HEK293T (cell line): ENCODE data around the gene CYB5D1.
A peak's percentile ranks its signal among the peaks of the same experiment; 100 is the strongest.

Experiments used
- CTCF ChIA-PET: fragments of 350-600 bp; formaldehyde crosslinking; extraction: SDS; loops from one replicate; lab custom pipeline; 2021; ENCODE audit warnings: antibody characterized with exemption, inconsistent platforms; lab: Yijun Ruan, JAX
- POLR2A ChIA-PET: fragments of 350-600 bp; formaldehyde crosslinking; extraction: SDS; loops from one replicate; lab custom pipeline; 2020; ENCODE audit warnings: antibody characterized with exemption, inconsistent platforms; lab: Yijun Ruan, JAX
- DNase-seq: peaks from one replicate; pipeline ENCODE4 v3.0.0; 2012; ENCODE audit warnings: mixed read lengths; ENCODE audit errors: extremely low spot score
- ARNT ChIP-seq: fragments of 450-650 bp; IDR thresholded peaks from 2 replicates; pipeline ENCODE4 v1.6.1; 2017; ENCODE audit warnings: mild to moderate bottlenecking
- BHLHE40 ChIP-seq: fragments of 450-650 bp; IDR thresholded peaks from 2 replicates; pipeline ENCODE4 v1.6.1; 2016; ENCODE audit warnings: mild to moderate bottlenecking, moderate library complexity, borderline replicate concordance
- CTBP1 ChIP-seq: fragments of 450-650 bp; IDR thresholded peaks from 2 replicates; pipeline ENCODE4 v1.6.1; 2016; ENCODE audit warnings: borderline replicate concordance
- ELF4 ChIP-seq: fragments of 450-650 bp; IDR thresholded peaks from 2 replicates; pipeline ENCODE4 v1.6.1; 2017; ENCODE audit warnings: antibody characterized with exemption
- FOXA1 ChIP-seq: fragments of 450-650 bp; IDR thresholded peaks from 2 replicates; pipeline ENCODE4 v1.6.1; 2016; ENCODE audit warnings: mild to moderate bottlenecking
- FOXK2 ChIP-seq: fragments of 450-650 bp; IDR thresholded peaks from 2 replicates; pipeline ENCODE4 v1.6.1; 2016; ENCODE audit warnings: mild to moderate bottlenecking
- FOXM1 ChIP-seq: fragments of 450-650 bp; IDR thresholded peaks from 2 replicates; pipeline ENCODE4 v1.6.1; 2017; ENCODE audit warnings: mild to moderate bottlenecking, borderline replicate concordance
- HDGF ChIP-seq: fragments of 450-650 bp; IDR thresholded peaks from 2 replicates; pipeline ENCODE4 v1.6.1; 2017; ENCODE audit warnings: antibody characterized with exemption, borderline replicate concordance
- L3MBTL2 ChIP-seq: fragments of 450-650 bp; conservative IDR thresholded peaks from 2 replicates; pipeline ENCODE4 v1.6.1; 2016; ENCODE audit warnings: mild to moderate bottlenecking
- LEF1 ChIP-seq: fragments of 450-650 bp; IDR thresholded peaks from 2 replicates; pipeline ENCODE4 v1.6.1; 2017; ENCODE audit warnings: mild to moderate bottlenecking, borderline replicate concordance
- NFRKB ChIP-seq: fragments of 450-650 bp; IDR thresholded peaks from 2 replicates; pipeline ENCODE4 v1.6.1; 2016; ENCODE audit warnings: mild to moderate bottlenecking, moderate library complexity
- PKNOX1 ChIP-seq: fragments of 450-650 bp; IDR thresholded peaks from 2 replicates; pipeline ENCODE4 v1.6.1; 2016
- SP1 ChIP-seq: fragments of 450-650 bp; IDR thresholded peaks from 2 replicates; pipeline ENCODE4 v1.6.1; 2017
- SUZ12 ChIP-seq: fragments of 450-650 bp; IDR thresholded peaks from 2 replicates; pipeline ENCODE4 v1.6.1; 2016; ENCODE audit warnings: mild to moderate bottlenecking
- TARDBP ChIP-seq: fragments of 450-650 bp; IDR thresholded peaks from 2 replicates; pipeline ENCODE4 v1.6.1; 2016
- ZNF384 ChIP-seq: fragments of 450-650 bp; IDR thresholded peaks from 2 replicates; pipeline ENCODE4 v1.6.1; 2016

CYB5D1 gene

GRCh38 chr17:7887038-7887481, 29.3 kb downstream of the CYB5D1 start:
- POLR2A ChIA-PET = no interaction called here
- CTCF ChIA-PET = no interaction called here
- DNase-seq = no peak
- TF ChIP-seq SUZ12 (no peak), FOXA1 (no peak), HDGF (no peak), NFRKB (no peak), ZNF384 (no peak), ARNT (no peak), SP1 (no peak), ELF4 (no peak), LEF1 (no peak), L3MBTL2 (no peak), TARDBP (no peak), BHLHE40 (no peak), PKNOX1 (no peak)

- TF ChIP-seq L3MBTL2 (0 out of 2 replicates have a peak, but pooled peaks have one; percentile 12), CTBP1 (no peak), PKNOX1 (peak; percentile 72), HDGF (0 out of 2 replicates have a peak, but pooled peaks have one; percentile 64)
- ChIA-PET CTCF (no interaction called here), POLR2A (no interaction called here)
- peak; percentile 93 for DNase-seq
These were observed 29.8 kb downstream of the CYB5D1 start for GRCh38 chr17:7887482-7888183.

DNA sequence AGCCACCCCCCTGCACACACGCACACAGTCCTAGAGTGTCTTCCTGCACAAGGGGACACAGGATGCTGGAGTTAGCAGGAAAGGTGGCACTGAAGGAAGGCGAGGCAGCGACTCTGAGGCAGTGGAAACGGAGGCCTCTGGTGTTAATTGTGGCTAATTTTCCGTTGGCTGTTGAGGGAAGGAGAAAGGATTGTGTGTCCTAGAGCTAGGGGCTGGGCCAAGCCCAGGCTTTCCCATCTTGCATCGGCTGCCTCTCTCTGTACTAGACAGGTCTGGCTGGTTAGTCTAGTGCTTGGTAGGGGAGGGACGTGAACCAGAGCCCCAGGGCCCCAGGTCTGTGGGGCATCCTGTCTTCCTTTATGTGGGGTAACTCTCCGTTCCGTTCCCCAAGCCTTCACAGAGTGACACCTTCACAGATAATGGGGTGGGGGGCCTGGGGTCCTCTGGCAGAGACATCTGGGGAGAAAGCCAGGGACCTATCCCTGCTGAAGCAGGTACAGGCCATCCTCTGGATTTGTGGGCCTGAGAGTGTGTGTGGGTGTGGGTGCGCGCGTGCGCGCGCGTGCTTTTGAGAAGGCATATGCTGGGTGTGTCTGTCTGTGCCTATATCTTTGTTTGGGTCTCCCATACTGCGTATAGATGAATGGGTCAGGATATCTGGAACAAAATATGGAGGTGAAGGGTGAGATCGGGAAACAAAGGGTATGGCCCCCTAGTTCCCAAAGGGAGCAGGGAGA, 30.5 kb downstream of the CYB5D1 start, which contains the start of gene CHD3:
Gene CHD3, plus strand, starts transcription at position 606 of the 737 bp plus-strand sequence. CDS start 212 bp downstream, outside the sequence.
- POLR2A ChIA-PET = interaction anchor here (0.8 kb wide), 1 partner anchor 31 kb away, joined by 3 read pairs; the partner anchor contains the start of gene NAA38
- no peak for DNase-seq
- CTCF ChIA-PET = no interaction called here
- no peak for TF ChIP-seq FOXK2
- TF ChIP-seq NFRKB = no peak
- TF ChIP-seq L3MBTL2 = no peak
- TF ChIP-seq ELF4 = no peak
- no peak for TF ChIP-seq FOXM1
- TF ChIP-seq SP1 = no peak
- TF ChIP-seq CTBP1 = no peak
- no peak for TF ChIP-seq HDGF

- TF ChIP-seq CTBP1 (no peak), PKNOX1 (no peak), LEF1 (no peak), L3MBTL2 (no peak)
- DNase-seq = peak; percentile 26
- ChIA-PET CTCF (no interaction called here), POLR2A (no interaction called here)
These were observed 31.6 kb downstream of the CYB5D1 start for GRCh38 chr17:7889166-7889955.

DNA sequence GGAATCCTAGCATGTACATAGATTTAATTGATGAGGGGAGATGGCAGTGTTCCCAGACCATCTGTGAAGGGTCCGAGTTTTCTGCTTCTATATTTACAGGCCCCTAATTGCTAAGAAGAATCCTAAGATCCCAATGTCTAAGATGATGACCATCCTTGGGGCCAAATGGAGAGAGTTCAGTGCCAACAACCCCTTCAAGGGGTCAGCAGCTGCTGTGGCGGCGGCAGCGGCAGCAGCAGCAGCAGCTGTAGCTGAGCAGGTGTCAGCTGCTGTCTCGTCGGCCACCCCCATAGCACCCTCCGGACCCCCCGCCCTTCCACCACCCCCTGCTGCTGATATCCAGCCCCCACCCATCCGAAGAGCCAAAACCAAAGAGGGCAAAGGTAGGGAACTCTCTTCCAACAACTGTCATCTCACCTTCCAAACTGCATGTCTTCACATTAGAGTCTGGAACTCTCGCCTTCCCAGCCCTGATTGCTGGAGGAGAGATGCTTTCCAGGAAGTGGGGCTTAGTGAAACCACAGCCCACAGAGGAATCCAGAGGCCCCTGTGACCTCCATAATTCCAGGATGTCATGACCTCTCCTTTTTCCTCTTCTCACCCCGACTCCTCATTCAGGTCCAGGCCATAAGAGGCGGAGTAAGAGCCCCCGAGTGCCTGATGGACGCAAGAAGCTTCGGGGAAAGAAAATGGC, 35.5 kb downstream of the CYB5D1 start:
- TF ChIP-seq LEF1 (no peak), ARNT (no peak), TARDBP (no peak), BHLHE40 (no peak), HDGF (no peak), ZNF384 (no peak), PKNOX1 (no peak), SUZ12 (no peak), SP1 (no peak), FOXM1 (no peak), FOXK2 (no peak), ELF4 (no peak)
- CTCF ChIA-PET = no interaction called here
- POLR2A ChIA-PET = no interaction called here
- DNase-seq = no peak
